IMR-90 (cell line): Measurements from ENCODE around the gene CEMP1. TPM values are rescaled to one million over a fixed set of nuclear protein-coding genes. Genes with fewer than 3 reads are reported as not detected.
"Not testable (repeated sequence)": the region's sequence is repeated elsewhere in the genome, so short reads cannot be mapped to it uniquely, and the experiment has no call there.

Source experiments
- ATAC-seq: fragments of 200-7000 bp; cut with Tn5 transposase; 2 replicates; pipeline ENCODE4 v1.9.1; 2020; ENCODE audit warnings: low read depth, mild to moderate bottlenecking, moderate library complexity
- BruUV-seq: library from RNA; stranded (reverse); fragments of 400-500 nt; replicated peaks from 2 replicates; lab custom pipeline; 2021; lab: Mats Ljungman, UMichigan
- CTCF ChIA-PET: fragments of 300-600 bp; formaldehyde crosslinking; extraction: SDS; loops from one replicate; lab custom pipeline; 2021; ENCODE audit warnings: antibody characterized with exemption; lab: Yijun Ruan, JAX
- POLR2A ChIA-PET: fragments of 300-600 bp; sonication (Branson Sonifier 250); formaldehyde crosslinking; loops from one replicate; lab custom pipeline; 2022; ENCODE audit warnings: antibody characterized with exemption; ENCODE audit not compliant: unreplicated experiment; lab: Charles Lee
- DNase-seq: peaks from one replicate; pipeline ENCODE4 v3.0.0; 2013
- H2AFZ ChIP-seq: replicated peaks from 2 replicates; pipeline ENCODE3; 2013; ENCODE audit warnings: low read length, mild to moderate bottlenecking; ENCODE audit not compliant: poor library complexity
- H2AK5ac ChIP-seq: 2 replicates; pipeline ENCODE4 v1.6.1; 2013; ENCODE audit warnings: low read depth, low read length, inconsistent platforms
- H2AK9ac ChIP-seq: replicated peaks from 2 replicates; pipeline ENCODE3; 2013; ENCODE audit warnings: mild to moderate bottlenecking, low read depth, low read length, moderate library complexity; ENCODE audit not compliant: poor library complexity
- H2BK120ac ChIP-seq: 2 replicates; pipeline ENCODE4 v1.6.1; 2013; ENCODE audit warnings: low read depth, low read length, inconsistent platforms
- H2BK15ac ChIP-seq: 3 replicates; pipeline ENCODE4 v1.6.1; 2013; ENCODE audit warnings: low read depth, low read length, inconsistent platforms
- H2BK20ac ChIP-seq: 2 replicates; pipeline ENCODE4 v1.6.1; 2013; ENCODE audit warnings: low read depth, mild to moderate bottlenecking, inconsistent platforms, low read length, moderate library complexity
- H2BK5ac ChIP-seq: 2 replicates; pipeline ENCODE4 v1.6.1; 2013; ENCODE audit warnings: mild to moderate bottlenecking, low read depth, low read length, inconsistent platforms; ENCODE audit not compliant: poor library complexity, severe bottlenecking
- H3K14ac ChIP-seq: replicated peaks from 2 replicates; pipeline ENCODE4 v1.6.1; 2013; ENCODE audit warnings: low read depth, low read length, inconsistent platforms
- H3K18ac ChIP-seq: 2 replicates; pipeline ENCODE4 v1.6.1; 2013; ENCODE audit warnings: low read depth, low read length, control low read depth
- H3K23ac ChIP-seq: 2 replicates; pipeline ENCODE4 v1.6.1; 2013; ENCODE audit warnings: low read depth, low read length, inconsistent platforms
- H3K27ac ChIP-seq: 2 replicates; pipeline ENCODE4 v1.5.1; 2013; ENCODE audit warnings: mild to moderate bottlenecking, control low read depth, low read length; ENCODE audit not compliant: insufficient read depth
- H3K27me3 ChIP-seq: 2 replicates; pipeline ENCODE4 v1.6.1; 2013; ENCODE audit warnings: low read length; ENCODE audit not compliant: control insufficient read depth, insufficient read depth
- H3K36me3 ChIP-seq: 2 replicates; pipeline ENCODE4 v1.6.1; 2013; ENCODE audit warnings: low read length, mixed read lengths; ENCODE audit not compliant: control insufficient read depth, insufficient read depth
- H3K4ac ChIP-seq: 2 replicates; pipeline ENCODE4 v1.6.1; 2013; ENCODE audit warnings: low read depth, low read length, inconsistent platforms
- H3K4me1 ChIP-seq: 2 replicates; pipeline ENCODE4 v1.6.1; 2013; ENCODE audit warnings: low read length, mixed read lengths; ENCODE audit not compliant: control insufficient read depth, insufficient read depth
- H3K4me2 ChIP-seq: 2 replicates; pipeline ENCODE4 v1.6.1; 2013; ENCODE audit warnings: low read depth, mild to moderate bottlenecking, control low read depth, low read length, moderate library complexity
- H3K4me3 ChIP-seq: 2 replicates; pipeline ENCODE4 v1.5.1; 2013; ENCODE audit warnings: low read depth, mild to moderate bottlenecking, control low read depth, low read length, moderate library complexity; ENCODE audit not compliant: insufficient read depth
- H3K56ac ChIP-seq: 2 replicates; pipeline ENCODE4 v1.6.1; 2013; ENCODE audit warnings: low read length, inconsistent platforms; ENCODE audit not compliant: insufficient read depth; ENCODE audit errors: extremely low read depth
- H3K79me1 ChIP-seq, 2 experiments: 2 replicates each; pipeline ENCODE4 v1.6.1; 2013; ENCODE audit warnings: low read length in 2 of 2, inconsistent platforms in 1 of 2, low read depth in 1 of 2
- H3K9ac ChIP-seq: 2 replicates; pipeline ENCODE4 v1.6.1; 2013; ENCODE audit warnings: low read depth, low read length, control low read depth
- H3K9me1 ChIP-seq: 2 replicates; pipeline ENCODE4 v1.6.1; 2013; ENCODE audit warnings: low read length, inconsistent platforms; ENCODE audit not compliant: insufficient read depth
- H3K9me3 ChIP-seq: 2 replicates; pipeline ENCODE4 v1.6.1; 2013; ENCODE audit warnings: low read length; ENCODE audit not compliant: control insufficient read depth, insufficient read depth
- H4K20me1 ChIP-seq: 2 replicates; pipeline ENCODE4 v1.6.1; 2013; ENCODE audit warnings: low read length, inconsistent platforms; ENCODE audit not compliant: insufficient read depth
- H4K5ac ChIP-seq: 2 replicates; pipeline ENCODE4 v1.6.1; 2013; ENCODE audit warnings: mild to moderate bottlenecking, low read depth, low read length, control low read depth
- H4K8ac ChIP-seq, 2 experiments: 2 replicates each; pipeline ENCODE4 v1.6.1; 2013; ENCODE audit warnings: low read depth in 2 of 2, low read length in 2 of 2, control low read depth in 1 of 2, inconsistent platforms in 1 of 2
- H4K91ac ChIP-seq: 2 replicates; pipeline ENCODE4 v1.6.1; 2013; ENCODE audit warnings: low read depth, low read length, inconsistent platforms; ENCODE audit not compliant: insufficient read depth
- MXI1 ChIP-seq: IDR thresholded peaks from 2 replicates; pipeline ENCODE4 v1.6.1; 2012; ENCODE audit warnings: low read depth, mild to moderate bottlenecking, low read length, moderate library complexity, borderline replicate concordance
- WGBS, 2 experiments: methylation state at CpG; one replicate each; pipeline versions ENCODE4 v1.1.5 to v1.1.7; 2013; ENCODE audit warnings: missing lambda C conversion rate in 2 of 2; ENCODE audit not compliant: insufficient read length in 1 of 2; ENCODE audit errors: extremely low coverage in 2 of 2; 5-methylcytosine and 5-hydroxymethylcytosine counted together
- dilution Hi-C: fragments of 300-500 bp; cut with HindIII; formaldehyde crosslinking; loops from one replicate; pipeline ENCODE4 v1.14.3; 2018; ENCODE audit warnings: low sequenced_read_pairs; ENCODE audit not compliant: unreplicated experiment
- in situ Hi-C: fragments of 300-500 bp; cut with MboI; formaldehyde crosslinking; loops from 3 replicates; pipeline ENCODE4 v1.14.3; 2019; ENCODE audit warnings: low sequenced_read_pairs, inconsistent platforms, mixed read lengths
- intact Hi-C: fragments of 100-400 bp; cut with micrococcal nuclease; formaldehyde crosslinking; loops from 2 replicates; pipeline ENCODE4 v1.10.0; 2022
- polyA plus RNA-seq, 3 experiments: library from polyadenylated mRNA; depleted of rRNA; stranded (reverse); fragments of >200 nt; gene quantifications; 2 replicates each; pipeline ENCODE4 v1.2.3, GENCODE V29; 2012; ENCODE audit warnings: low replicate concordance in 1 of 3
- total RNA-seq: library from RNA; depleted of rRNA; stranded (reverse); fragments of >200 nt; gene quantifications from 2 replicates; pipeline ENCODE4 v1.2.3, GENCODE V29; 2012

CEMP1 gene
- total and polyA plus RNA-seq, 2 of the 4 experiments (the other 2 are of a cell fraction): not detected

DNA sequence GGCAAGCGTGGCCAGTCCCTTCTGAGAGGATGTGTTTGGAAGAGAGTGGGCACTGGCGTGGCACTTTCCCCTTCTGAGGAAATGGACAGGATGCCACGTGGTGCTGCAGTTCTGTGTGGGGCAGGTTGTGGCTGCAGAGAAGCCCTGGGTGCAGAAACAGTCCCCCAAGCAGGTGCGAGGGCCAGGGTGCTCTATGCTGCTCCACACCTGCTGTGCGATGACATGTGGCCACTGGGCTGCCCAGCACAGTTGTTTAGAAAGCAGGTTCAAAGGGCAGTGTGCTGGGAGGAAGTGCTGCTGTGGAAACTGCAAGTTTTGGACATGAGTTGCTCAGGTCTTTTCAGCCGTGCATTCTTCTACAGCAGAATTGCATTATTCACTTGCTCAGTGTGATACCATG lies 10.2 kb upstream of the CEMP1 start:
- peak; percentile 46; the same call in 1 of the 2 replicates for TF ChIP-seq MXI1
- H3K9me3 ChIP-seq, H3K18ac ChIP-seq, H3K27me3 ChIP-seq, H3K14ac ChIP-seq, H4K8ac ChIP-seq, H4K91ac ChIP-seq, H3K27ac ChIP-seq, H3K23ac ChIP-seq, H3K9me1 ChIP-seq, H4K5ac ChIP-seq, H3K9ac ChIP-seq, H2BK15ac ChIP-seq, H3K4me3 ChIP-seq, CTCF ChIA-PET, H3K56ac ChIP-seq, intact Hi-C loops, POLR2A ChIA-PET, dilution Hi-C loops, H3K36me3 ChIP-seq, BruUV-seq, H3K4me1 ChIP-seq, H2AFZ ChIP-seq, H2AK9ac ChIP-seq, ATAC-seq, H3K4ac ChIP-seq, H2BK5ac ChIP-seq, H2BK120ac ChIP-seq, in situ Hi-C loops, H2BK20ac ChIP-seq, H2AK5ac ChIP-seq, H3K4me2 ChIP-seq: not testable (repeated sequence)
- H3K79me1 ChIP-seq: peaks cover 8 to 46% of the 10 kb centered on the region in 2 experiments; a peak in 3 of 4 replicates
- peaks cover 55% of the 10 kb centered on the region for H4K20me1 ChIP-seq
- DNase-seq: peak; percentile 19
- no CpG with 5 or more reads among the region's 6 CpGs for WGBS, 2 experiments

DNA sequence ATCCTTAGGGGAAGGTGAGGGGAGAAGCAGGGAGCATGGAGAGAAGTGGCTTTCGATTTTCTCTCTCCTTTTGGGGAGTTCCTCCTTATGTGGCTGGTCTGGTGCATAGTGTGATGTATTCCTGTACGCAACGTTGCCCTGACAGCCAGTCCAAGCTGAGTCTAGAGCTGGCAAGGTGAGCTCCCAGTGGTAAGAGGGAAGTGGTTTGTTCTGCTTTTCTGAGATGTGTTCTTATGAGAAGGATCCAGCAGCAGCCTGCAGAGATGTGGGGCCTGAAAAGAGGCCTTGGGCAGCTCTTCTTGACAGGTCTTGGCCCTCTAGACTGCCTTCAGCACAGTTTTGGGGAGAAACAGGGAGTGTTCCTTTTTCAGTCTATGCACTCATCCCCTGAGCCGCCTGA lies 9.7 kb upstream of the CEMP1 start:
- H3K9ac ChIP-seq, H2BK120ac ChIP-seq, in situ Hi-C loops, H2AFZ ChIP-seq, BruUV-seq, H3K4ac ChIP-seq, H3K18ac ChIP-seq, H4K5ac ChIP-seq, H2BK5ac ChIP-seq, H3K36me3 ChIP-seq, H3K27me3 ChIP-seq, H3K9me3 ChIP-seq, H3K27ac ChIP-seq, intact Hi-C loops, CTCF ChIA-PET, POLR2A ChIA-PET, H3K23ac ChIP-seq, H4K91ac ChIP-seq, ATAC-seq, H2BK20ac ChIP-seq, dilution Hi-C loops, H2AK9ac ChIP-seq, H3K4me3 ChIP-seq, H3K4me1 ChIP-seq, H4K8ac ChIP-seq, H3K14ac ChIP-seq, H3K4me2 ChIP-seq, DNase-seq, H2BK15ac ChIP-seq, H3K56ac ChIP-seq, H2AK5ac ChIP-seq: not testable (repeated sequence)
- Histone ChIP-seq H4K20me1 (peaks cover 54% of the 10 kb centered on the region), H3K79me1 (peaks cover 8 to 45% of the 10 kb centered on the region in 2 experiments; a peak in 3 of 4 replicates), H3K9me1 (peaks cover 12% of the 10 kb centered on the region)
- 100% methylated on average over 2 of the region's 4 CpGs; no CpG with 5 or more reads in 1 of the 2 experiments for WGBS, 2 experiments
